ENCODE data around the gene STON2. TPM values are rescaled to one million over a fixed set of nuclear protein-coding genes. Genes with fewer than 3 reads are reported as not detected.

The STON2 gene
- polyA plus RNA-seq, 2 of the 4 experiments (the other 2 are of a cell fraction): 0.53 to 1.3 TPM

- POLR2A ChIA-PET: no interaction called here
Measured at GRCh38 chr14:81416981-81417380, 16.9 kb upstream of the STON2 start.

GRCh38 chr14:81416194-81416952 lies 16.2 kb upstream of the STON2 start:
- Histone ChIP-seq H3K4me1 (no peaks in the 10 kb centered on the region), H3K27ac (no peak overlapping the region), H3K4me3 (no peak overlapping the region), H3K4me2 (no peak overlapping the region), H3K9me3 (no peaks in the 10 kb centered on the region)
- 47% methylated on average over 8 of the region's 8 CpGs for WGBS (ENCODE audit: missing lambda C conversion rate)
- no peak for DNase-seq (ENCODE audit: low read depth in 1 of 2, low spot score in 1 of 2)
- TF ChIP-seq ZSCAN20 (CRISPR knock-in tag; IDR thresholded peaks at IDR 0.05) (no peak), PHF8 (IDR thresholded peaks at IDR 0.05; ENCODE audit: borderline replicate concordance, low read depth) (no peak), MYC (IDR thresholded peaks at IDR 0.05; ENCODE audit: borderline replicate concordance, low read length) (no peak)
- ChIA-PET POLR2A (no interaction called here), CTCF (no interaction called here)
- FAIRE-seq: no peak
- ATAC-seq: no peak

More at GRCh38 chr14:81416981-81417380, 16.9 kb upstream of the STON2 start:
- H3K27ac ChIP-seq: no peak overlapping the region
- no peak for FAIRE-seq
- no peak for DNase-seq (ENCODE audit: low read depth in 1 of 2, low spot score in 1 of 2)
- no peak for ATAC-seq
- H3K9me3 ChIP-seq: no peaks in the 10 kb centered on the region
- no peaks in the 10 kb centered on the region for H3K4me1 ChIP-seq
- 63% methylated on average over 7 of the region's 7 CpGs for WGBS (ENCODE audit: missing lambda C conversion rate)
- no peak for TF ChIP-seq E2F6 (IDR thresholded peaks at IDR 0.05; ENCODE audit: borderline replicate concordance, low read depth)
- no peak for TF ChIP-seq HMGXB4 (CRISPR knock-in tag; IDR thresholded peaks at IDR 0.05; ENCODE audit: borderline replicate concordance)
- TF ChIP-seq HDAC2 (IDR thresholded peaks at IDR 0.05): no peak
- H3K4me3 ChIP-seq: no peak overlapping the region
- CTCF ChIA-PET: no interaction called here
- H3K4me2 ChIP-seq: no peak overlapping the region

- H3K27ac ChIP-seq: no peak overlapping the region
- no peak overlapping the region for H3K4me3 ChIP-seq
- CTCF ChIA-PET: no interaction called here
- H3K9me3 ChIP-seq: no peaks in the 10 kb centered on the region
- POLR2A ChIA-PET: no interaction called here
- TF ChIP-seq CHD2 (IDR thresholded peaks at IDR 0.05; ENCODE audit: low read length, partially characterized antibody) (no peak), GATA3 (IDR thresholded peaks at IDR 0.05; ENCODE audit: borderline replicate concordance) (no peak), HES2 (IDR thresholded peaks at IDR 0.05) (no peak), POLR2AphosphoS2 (conservative IDR thresholded peaks at IDR 0.05; ENCODE audit: low read length) (no peak), KDM1A (IDR thresholded peaks at IDR 0.05; ENCODE audit: low read depth) (no peak), POLR2A (IDR thresholded peaks at IDR 0.05; ENCODE audit: low read length) (no peak)
- TF ChIP-seq, protein P1, sequence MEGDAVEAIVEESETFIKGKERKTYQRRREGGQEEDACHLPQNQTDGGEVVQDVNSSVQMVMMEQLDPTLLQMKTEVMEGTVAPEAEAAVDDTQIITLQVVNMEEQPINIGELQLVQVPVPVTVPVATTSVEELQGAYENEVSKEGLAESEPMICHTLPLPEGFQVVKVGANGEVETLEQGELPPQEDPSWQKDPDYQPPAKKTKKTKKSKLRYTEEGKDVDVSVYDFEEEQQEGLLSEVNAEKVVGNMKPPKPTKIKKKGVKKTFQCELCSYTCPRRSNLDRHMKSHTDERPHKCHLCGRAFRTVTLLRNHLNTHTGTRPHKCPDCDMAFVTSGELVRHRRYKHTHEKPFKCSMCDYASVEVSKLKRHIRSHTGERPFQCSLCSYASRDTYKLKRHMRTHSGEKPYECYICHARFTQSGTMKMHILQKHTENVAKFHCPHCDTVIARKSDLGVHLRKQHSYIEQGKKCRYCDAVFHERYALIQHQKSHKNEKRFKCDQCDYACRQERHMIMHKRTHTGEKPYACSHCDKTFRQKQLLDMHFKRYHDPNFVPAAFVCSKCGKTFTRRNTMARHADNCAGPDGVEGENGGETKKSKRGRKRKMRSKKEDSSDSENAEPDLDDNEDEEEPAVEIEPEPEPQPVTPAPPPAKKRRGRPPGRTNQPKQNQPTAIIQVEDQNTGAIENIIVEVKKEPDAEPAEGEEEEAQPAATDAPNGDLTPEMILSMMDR (IDR thresholded peaks at IDR 0.05): no peak
- H3K4me2 ChIP-seq: no peak overlapping the region
- no peak for FAIRE-seq
- no peak for DNase-seq (ENCODE audit: low read depth in 1 of 2, low spot score in 1 of 2)
- 19% methylated on average over 4 of the region's 4 CpGs for WGBS (ENCODE audit: missing lambda C conversion rate)
- no peaks in the 10 kb centered on the region for H3K4me1 ChIP-seq
- ATAC-seq: no peak
Measured at GRCh38 chr14:81415781-81416180, 15.7 kb upstream of the STON2 start.

DNA sequence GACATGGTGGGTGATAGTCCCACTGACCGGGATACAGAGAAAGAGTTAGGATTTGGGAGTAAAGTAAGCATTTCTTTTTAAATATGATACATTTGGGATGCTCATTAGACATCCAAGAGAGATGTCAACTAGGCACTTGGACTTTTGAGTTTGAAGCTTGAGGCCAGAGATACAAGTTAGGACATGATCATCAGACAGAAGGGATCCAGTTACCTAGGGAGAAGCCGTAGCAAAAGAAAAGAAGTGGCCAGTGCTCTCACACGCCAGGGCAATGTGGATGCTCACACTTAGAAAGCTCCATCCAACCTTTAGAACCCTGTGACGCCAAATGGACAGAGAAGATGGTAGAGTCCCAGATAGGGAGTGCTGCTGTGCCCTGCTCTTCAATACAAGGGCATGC lies 14.0 kb upstream of the STON2 start:
- CTCF ChIA-PET: no interaction called here

More for the DNA sequence above, 14.0 kb upstream of the STON2 start:
- POLR2A ChIA-PET: no interaction called here
- Histone ChIP-seq H3K9me3 (no peaks in the 10 kb centered on the region), H3K4me3 (no peak overlapping the region), H3K4me1 (no peaks in the 10 kb centered on the region), H3K4me2 (no peak overlapping the region), H3K27ac (no peak overlapping the region)
- 26% methylated on average over 4 of the region's 4 CpGs for WGBS (ENCODE audit: missing lambda C conversion rate)
- TF ChIP-seq POLR2AphosphoS2 (conservative IDR thresholded peaks at IDR 0.05; ENCODE audit: low read length): no peak
- no peak for TF ChIP-seq KDM5A (IDR thresholded peaks at IDR 0.05)
- TF ChIP-seq, protein P2, sequence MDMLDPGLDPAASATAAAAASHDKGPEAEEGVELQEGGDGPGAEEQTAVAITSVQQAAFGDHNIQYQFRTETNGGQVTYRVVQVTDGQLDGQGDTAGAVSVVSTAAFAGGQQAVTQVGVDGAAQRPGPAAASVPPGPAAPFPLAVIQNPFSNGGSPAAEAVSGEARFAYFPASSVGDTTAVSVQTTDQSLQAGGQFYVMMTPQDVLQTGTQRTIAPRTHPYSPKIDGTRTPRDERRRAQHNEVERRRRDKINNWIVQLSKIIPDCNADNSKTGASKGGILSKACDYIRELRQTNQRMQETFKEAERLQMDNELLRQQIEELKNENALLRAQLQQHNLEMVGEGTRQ (IDR thresholded peaks at IDR 0.05): no peak
- no peak for TF ChIP-seq BHLHE40 (IDR thresholded peaks at IDR 0.05; ENCODE audit: low read depth, low read length)
- TF ChIP-seq, protein P3, sequence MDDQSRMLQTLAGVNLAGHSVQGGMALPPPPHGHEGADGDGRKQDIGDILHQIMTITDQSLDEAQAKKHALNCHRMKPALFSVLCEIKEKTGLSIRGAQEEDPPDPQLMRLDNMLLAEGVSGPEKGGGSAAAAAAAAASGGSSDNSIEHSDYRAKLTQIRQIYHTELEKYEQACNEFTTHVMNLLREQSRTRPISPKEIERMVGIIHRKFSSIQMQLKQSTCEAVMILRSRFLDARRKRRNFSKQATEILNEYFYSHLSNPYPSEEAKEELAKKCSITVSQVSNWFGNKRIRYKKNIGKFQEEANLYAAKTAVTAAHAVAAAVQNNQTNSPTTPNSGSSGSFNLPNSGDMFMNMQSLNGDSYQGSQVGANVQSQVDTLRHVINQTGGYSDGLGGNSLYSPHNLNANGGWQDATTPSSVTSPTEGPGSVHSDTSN (IDR thresholded peaks at IDR 0.05): no peak
- DNase-seq (ENCODE audit: low read depth in 1 of 2, low spot score in 1 of 2) (no peak), FAIRE-seq (no peak), ATAC-seq (no peak)

Measured in A549 (cell line).